Measurements from ENCODE around the gene PRKCQ.

PRKCQ gene

GRCh38 chr10:6574664-6575176 lies 5.4 kb downstream of the PRKCQ start:
- peaks cover 9% of the 10 kb centered on the region for H3K27me3 ChIP-seq (ENCODE audit: insufficient read depth, low read depth, severe bottlenecking)
- no peak overlapping the region for H3K4me3 ChIP-seq (ENCODE audit: low read depth, low read length)
- TF ChIP-seq, protein P1, sequence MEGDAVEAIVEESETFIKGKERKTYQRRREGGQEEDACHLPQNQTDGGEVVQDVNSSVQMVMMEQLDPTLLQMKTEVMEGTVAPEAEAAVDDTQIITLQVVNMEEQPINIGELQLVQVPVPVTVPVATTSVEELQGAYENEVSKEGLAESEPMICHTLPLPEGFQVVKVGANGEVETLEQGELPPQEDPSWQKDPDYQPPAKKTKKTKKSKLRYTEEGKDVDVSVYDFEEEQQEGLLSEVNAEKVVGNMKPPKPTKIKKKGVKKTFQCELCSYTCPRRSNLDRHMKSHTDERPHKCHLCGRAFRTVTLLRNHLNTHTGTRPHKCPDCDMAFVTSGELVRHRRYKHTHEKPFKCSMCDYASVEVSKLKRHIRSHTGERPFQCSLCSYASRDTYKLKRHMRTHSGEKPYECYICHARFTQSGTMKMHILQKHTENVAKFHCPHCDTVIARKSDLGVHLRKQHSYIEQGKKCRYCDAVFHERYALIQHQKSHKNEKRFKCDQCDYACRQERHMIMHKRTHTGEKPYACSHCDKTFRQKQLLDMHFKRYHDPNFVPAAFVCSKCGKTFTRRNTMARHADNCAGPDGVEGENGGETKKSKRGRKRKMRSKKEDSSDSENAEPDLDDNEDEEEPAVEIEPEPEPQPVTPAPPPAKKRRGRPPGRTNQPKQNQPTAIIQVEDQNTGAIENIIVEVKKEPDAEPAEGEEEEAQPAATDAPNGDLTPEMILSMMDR (IDR thresholded peaks at IDR 0.05; ENCODE audit: low read depth, low read length), result no peak
- no peak overlapping the region for H3K27ac ChIP-seq
- H3K36me3 ChIP-seq, result no peaks in the 10 kb centered on the region
- no peak for DNase-seq
- no peaks in the 10 kb centered on the region for H3K9me3 ChIP-seq (ENCODE audit: severe bottlenecking)

- TF ChIP-seq, protein P1 (IDR thresholded peaks at IDR 0.05; ENCODE audit: low read depth, low read length), result no peak
- no peak for DNase-seq
- Histone ChIP-seq H3K9me3 (ENCODE audit: severe bottlenecking) (no peaks in the 10 kb centered on the region), H3K27me3 (ENCODE audit: insufficient read depth, low read depth, severe bottlenecking) (peaks cover 5% of the 10 kb centered on the region), H3K4me3 (ENCODE audit: low read depth, low read length) (no peak overlapping the region), H3K36me3 (no peaks in the 10 kb centered on the region), H3K27ac (no peak overlapping the region)
Measured at GRCh38 chr10:6570893-6571292, 9.2 kb downstream of the PRKCQ start.

DNA sequence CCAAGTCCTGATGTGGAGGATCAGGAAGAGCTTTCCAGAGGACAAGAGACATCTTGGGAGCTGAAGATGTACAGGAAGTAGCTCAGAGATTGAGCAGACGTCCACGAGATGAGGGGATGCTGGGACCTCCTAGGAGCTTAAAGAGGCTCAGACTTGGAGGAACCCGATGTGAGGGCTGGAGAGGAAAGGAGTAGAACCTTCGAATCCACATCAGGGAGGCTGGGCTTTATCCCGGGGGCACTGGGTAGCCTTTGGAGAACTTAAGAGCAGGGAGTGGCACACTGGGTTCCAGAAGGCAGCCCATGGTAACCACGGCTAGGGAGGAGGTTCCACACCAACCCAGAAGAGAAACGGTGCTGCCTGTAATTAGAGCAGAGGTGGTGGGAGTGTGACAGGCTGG lies 10.8 kb downstream of the PRKCQ start:
- DNase-seq, result no peak
- H3K9me3 ChIP-seq (ENCODE audit: severe bottlenecking), result no peaks in the 10 kb centered on the region
- H3K27me3 ChIP-seq (ENCODE audit: insufficient read depth, low read depth, severe bottlenecking), result peaks cover 3% of the 10 kb centered on the region
- H3K27ac ChIP-seq, result no peak overlapping the region
- H3K4me3 ChIP-seq (ENCODE audit: low read depth, low read length), result no peak overlapping the region
- TF ChIP-seq, protein P1 (IDR thresholded peaks at IDR 0.05; ENCODE audit: low read depth, low read length), result no peak
- H3K36me3 ChIP-seq, result no peaks in the 10 kb centered on the region

DNA sequence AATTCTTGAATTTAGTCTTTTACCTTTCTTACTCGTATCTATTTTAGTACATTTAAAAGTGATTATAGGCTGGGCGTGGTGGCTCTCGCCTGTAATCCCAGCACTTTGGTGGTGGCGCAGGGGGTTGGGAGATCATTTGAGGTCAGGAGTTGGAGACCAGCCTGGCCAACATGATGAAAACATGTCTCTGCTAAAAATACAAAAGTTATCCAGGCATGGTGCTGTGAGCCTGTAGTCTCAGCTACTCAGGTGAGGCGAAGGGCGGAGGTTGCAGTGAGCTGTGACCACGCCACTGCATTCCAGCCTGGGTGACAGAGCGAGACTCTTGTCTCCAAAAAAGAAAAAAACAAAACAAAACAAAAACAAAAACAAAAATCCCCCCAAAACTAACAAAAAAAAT lies 12.2 kb downstream of the PRKCQ start:
- Histone ChIP-seq H3K9me3 (ENCODE audit: severe bottlenecking) (no peaks in the 10 kb centered on the region), H3K27me3 (ENCODE audit: insufficient read depth, low read depth, severe bottlenecking) (no peaks in the 10 kb centered on the region), H3K4me3 (ENCODE audit: low read depth, low read length) (no peak overlapping the region), H3K36me3 (no peaks in the 10 kb centered on the region), H3K27ac (no peak overlapping the region)
- TF ChIP-seq, protein P1 (IDR thresholded peaks at IDR 0.05; ENCODE audit: low read depth, low read length), result no peak
- no peak for DNase-seq

DNA sequence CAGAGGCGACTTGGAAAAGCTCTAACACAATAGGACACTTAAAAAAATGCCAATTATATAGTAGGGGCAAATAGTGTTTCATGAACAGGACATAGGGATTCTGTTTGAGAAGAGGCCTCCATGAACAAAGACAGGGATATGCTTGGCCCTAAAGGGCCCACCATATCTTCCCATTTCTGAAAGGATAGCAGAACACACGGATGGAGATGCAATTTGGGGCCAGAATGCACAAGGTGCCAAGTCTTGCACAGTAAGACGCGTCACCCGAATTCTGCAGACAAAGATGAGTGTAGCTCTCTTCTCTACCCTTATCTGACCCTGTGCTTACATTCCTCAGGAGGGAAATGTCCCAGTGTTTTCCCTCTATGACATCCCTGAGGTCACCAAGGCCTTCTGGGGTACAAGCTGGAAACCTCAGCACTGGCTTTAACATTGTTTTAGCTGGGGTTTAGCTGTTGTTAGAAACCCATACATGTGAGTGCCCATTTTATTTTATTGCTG lies 12.8 kb downstream of the PRKCQ start:
- H3K36me3 ChIP-seq, result no peaks in the 10 kb centered on the region
- TF ChIP-seq, protein P1 (IDR thresholded peaks at IDR 0.05; ENCODE audit: low read depth, low read length), result no peak
- H3K27me3 ChIP-seq (ENCODE audit: insufficient read depth, low read depth, severe bottlenecking), result no peaks in the 10 kb centered on the region
- H3K4me3 ChIP-seq (ENCODE audit: low read depth, low read length), result no peak overlapping the region
- no peak overlapping the region for H3K27ac ChIP-seq
- no peak for DNase-seq
- H3K9me3 ChIP-seq (ENCODE audit: severe bottlenecking), result no peaks in the 10 kb centered on the region

DNA sequence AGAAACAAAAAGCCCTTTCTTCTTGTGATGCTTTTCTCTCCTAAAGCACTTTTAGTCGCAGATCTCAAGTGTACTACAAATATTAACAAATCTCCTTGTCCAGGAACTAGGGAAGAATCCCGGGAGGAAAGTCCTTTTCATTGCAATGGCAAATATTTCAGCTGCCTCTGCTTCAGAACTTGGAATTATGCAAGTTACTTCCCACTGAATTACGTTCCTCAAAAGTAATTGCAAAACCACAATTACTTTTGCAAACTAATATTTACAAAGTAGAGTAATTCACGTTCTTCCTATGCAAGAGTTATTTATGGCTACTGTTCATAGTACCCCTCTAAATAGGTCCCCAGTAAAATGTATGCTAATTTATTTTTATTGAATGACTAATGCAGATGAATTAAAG lies 14.5 kb downstream of the PRKCQ start:
- no peaks in the 10 kb centered on the region for H3K9me3 ChIP-seq (ENCODE audit: severe bottlenecking)
- no peaks in the 10 kb centered on the region for H3K36me3 ChIP-seq
- no peak for DNase-seq
- no peak overlapping the region for H3K4me3 ChIP-seq (ENCODE audit: low read depth, low read length)
- no peaks in the 10 kb centered on the region for H3K27me3 ChIP-seq (ENCODE audit: insufficient read depth, low read depth, severe bottlenecking)
- TF ChIP-seq, protein P1 (IDR thresholded peaks at IDR 0.05; ENCODE audit: low read depth, low read length), result no peak
- H3K27ac ChIP-seq, result no peak overlapping the region

Measured in WERI-Rb-1 (cell line).